Measurements from ENCODE around the gene PSMA4. TPM values are rescaled to one million over a fixed set of nuclear protein-coding genes. Genes with fewer than 3 reads are reported as not detected.

PSMA4 gene
- total RNA-seq, result 243 and 269 TPM in 2 replicates

GRCh38 chr15:78540141-78540870 is at the start of gene PSMA4:
Gene PSMA4, plus strand, starts transcription at chr15:78540444. Its CDS starts 1,484 bp downstream, at chr15:78541928.

DNA sequence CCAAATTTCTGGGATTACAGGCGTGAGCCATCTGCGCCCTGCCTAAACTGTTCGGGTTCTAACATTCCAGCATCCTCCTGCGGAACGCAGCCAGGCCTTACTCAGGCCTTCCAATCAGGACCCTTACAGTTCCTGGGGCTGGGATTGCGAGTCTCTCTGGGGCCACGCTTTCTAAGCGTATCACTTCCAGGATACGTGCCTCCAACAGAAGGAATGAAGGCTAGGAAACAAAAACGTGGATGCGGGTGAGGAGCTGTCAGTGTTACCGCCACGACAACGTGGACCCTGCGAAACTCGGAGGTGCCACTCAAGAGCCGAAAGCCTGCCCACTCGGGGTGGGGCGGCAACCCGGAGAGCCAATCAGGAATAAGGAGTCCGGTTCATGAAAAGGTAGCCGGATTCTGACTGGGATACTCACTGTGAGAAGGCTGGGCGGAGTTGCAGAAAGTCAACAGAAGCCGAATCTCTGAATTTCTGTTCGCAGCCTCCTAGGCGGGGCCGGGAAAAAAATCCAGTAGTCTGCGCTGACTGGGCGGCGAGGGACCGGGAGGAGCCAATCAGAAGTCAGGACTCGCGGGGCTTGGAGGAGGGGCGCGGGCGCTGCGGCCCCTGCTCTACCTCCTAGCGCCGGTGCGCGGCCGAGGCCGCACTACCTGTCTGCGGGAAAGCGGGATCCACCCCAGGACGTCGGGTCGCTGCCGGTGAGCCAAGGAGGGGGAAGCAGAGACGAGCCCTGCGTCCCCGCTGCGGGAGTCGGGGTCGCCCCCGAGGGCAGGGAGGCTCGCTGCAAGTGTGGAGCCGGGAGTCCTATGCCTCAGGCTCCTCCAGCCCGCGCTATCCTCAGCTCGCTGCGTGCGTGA is 33.0 kb upstream of the PSMA4 start, which contains the start of gene HYKK:
HYKK (plus strand) TSS at position 607 of the 860 bp plus-strand sequence. CDS start 5,512 bp downstream, outside the sequence.

GRCh38 chr15:78565097-78565950 is 25.1 kb downstream of the PSMA4 start, which contains the start of gene CHRNA5:
Gene CHRNA5, plus strand, starts transcription at chr15:78565520. Its CDS starts 200 bp downstream, at chr15:78565720.

Small RNA genes lying within 50 kb of the gene (small RNA-seq; reads per million reads assigned to genes)
- not detected for gene AC067863.2

Other genes with a start within 250 kb of the PSMA4 start
- 47.2 and 62.3 TPM in 2 replicates for gene SKIC8, start 240.8 kb upstream of the PSMA4 start, total RNA-seq
- not detected in 2 replicates for gene CRABP1, start 200.1 kb upstream of the PSMA4 start, total RNA-seq
- 27.9 and 36.1 TPM in 2 replicates for gene IREB2, start 102.2 kb upstream of the PSMA4 start, total RNA-seq
- gene HYKK, start 32.9 kb upstream of the PSMA4 start, total RNA-seq, result 4.7 and 6.7 TPM in 2 replicates
- gene CHRNA5, start 25.1 kb downstream of the PSMA4 start, total RNA-seq, result 0.26 and 0.32 TPM in 2 replicates
- not detected in 2 replicates for gene CHRNA3, start 80.6 kb downstream of the PSMA4 start, total RNA-seq
- not detected in 2 replicates for gene CHRNB4, start 100.8 kb downstream of the PSMA4 start, total RNA-seq

Measured in articular chondrocyte of knee joint (primary cell).